GM19099 (cell line): ENCODE measurements around the gene G6PC1.

Experiments used
- POLR2A ChIP-seq: IDR thresholded peaks from 3 replicates; pipeline ENCODE4 v1.6.1; 2011; ENCODE audit warnings: low read depth; ENCODE audit not compliant: insufficient read length; ENCODE audit errors: extremely low read depth

The G6PC1 gene

GRCh38 chr17:42898147-42898811 is 2.3 kb upstream of the G6PC1 start:
- TF ChIP-seq POLR2A: no peak

DNA sequence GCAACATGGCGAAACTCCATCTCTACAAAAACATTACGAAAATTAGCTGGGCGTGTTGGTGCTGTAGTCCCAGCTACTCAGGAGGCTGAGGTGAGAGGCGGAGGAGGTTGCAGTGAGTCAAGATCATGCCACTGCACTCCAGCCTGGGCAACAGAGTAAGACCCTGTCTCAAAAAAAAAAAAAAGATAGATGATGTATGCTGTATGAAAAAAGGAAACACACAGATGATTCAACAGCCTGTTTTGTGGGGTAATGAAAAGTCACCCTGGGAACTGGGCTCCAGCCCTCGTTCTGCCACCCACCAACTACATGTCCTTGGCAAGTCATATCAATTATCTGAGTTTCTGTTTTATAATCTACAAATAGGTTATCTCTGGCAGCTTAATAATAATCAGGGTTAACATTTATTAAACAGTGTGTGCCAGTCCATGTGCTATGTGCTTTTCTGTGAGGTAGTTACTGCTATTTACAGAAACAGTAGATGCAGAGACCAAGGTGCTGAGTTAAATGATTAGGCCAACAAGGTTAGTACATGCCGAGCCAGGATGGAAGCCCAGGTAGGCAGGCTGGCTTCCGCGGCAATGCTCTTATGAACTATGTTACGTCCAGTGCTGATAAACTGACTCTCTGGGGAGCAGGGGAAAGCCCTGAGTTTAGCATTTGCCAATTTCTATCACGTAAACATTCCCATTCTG is 1.1 kb downstream of the G6PC1 start:
- TF ChIP-seq POLR2A: no peak

GRCh38 chr17:42904110-42904469 is 3.5 kb downstream of the G6PC1 start:
- no peak for TF ChIP-seq POLR2A

DNA sequence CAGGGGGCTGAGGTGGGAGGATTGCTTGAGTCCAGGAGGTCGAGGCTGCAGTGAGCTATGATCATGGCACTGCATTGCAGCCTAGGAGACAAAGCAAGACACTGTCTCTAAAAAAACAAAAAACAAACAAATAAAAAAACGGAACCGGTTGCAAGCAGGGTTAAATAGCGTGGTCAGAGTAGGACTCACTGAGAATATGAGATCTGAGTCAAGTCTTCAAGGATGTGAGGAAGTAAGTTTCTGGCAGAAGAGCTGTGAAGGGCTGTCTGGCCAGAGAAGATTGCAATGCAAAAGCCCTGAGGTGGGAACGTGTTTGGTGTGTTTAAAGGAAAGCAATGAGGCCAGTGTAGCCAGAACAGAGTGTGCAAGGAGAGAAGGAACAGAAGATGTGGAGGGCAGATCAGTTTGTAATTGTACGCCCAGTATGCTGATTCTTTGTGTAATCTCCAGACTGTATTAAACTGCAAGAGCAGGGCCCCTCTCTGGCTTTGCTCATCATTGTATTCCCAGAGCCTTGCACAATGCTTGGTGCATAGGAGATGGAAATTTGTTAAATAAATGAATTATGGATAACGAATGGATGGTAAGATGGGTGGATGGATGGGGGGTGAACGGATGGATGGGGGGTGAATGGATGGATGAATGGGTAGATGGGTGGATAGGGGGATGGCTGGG is 6.3 kb downstream of the G6PC1 start:
- TF ChIP-seq POLR2A: no peak

GRCh38 chr17:42908872-42909700 is 8.5 kb downstream of the G6PC1 start:
- TF ChIP-seq POLR2A: no peak

DNA sequence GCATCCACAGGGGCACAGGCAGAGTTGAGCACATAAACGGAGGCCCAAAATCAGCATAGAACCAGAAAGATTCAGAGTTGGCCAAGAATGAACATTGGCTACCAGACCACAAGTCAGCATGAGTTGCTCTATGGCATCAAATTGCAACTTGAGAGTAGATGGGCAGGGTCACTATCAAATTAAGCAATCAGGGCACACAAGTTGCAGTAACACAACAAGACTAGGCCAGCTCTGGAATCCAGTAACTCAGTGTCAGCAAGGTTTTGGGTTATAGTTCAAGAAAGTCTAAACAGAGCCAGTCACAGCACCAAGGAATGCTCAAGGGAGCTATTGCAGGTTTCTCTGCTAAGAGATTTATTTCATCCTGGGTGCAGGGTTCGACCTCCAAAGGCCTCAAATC is 12.9 kb downstream of the G6PC1 start:
- TF ChIP-seq POLR2A: no peak

DNA sequence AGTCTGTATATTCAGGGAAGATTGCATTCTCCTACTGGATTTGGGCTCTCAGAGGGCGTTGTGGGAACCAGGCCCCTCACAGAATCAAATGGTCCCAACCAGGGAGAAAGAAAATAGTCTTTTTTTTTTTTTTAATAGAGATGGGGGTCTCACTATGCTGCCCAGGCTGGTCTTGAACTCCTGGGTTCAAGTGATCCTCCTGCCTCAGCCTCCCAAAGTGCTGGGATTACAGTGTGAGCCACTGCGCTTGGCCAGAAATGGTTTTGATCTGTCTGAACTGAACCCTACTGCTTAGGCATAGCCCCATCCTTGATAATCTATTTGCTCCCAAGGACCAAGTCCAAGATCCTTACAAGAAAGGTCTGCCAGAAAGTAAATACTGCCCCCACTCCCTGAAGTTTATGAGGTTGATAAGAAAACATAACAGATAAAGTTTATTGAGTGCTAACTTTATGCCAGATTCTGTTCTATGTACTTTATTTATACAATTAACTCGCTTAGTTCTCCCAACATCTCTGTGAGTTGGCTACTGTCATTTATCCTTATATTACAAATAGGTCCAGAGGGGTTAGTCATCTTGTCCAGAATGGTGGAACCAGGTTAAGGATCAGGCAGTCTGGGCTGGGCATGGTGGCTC is 13.5 kb downstream of the G6PC1 start:
- no peak for TF ChIP-seq POLR2A

DNA sequence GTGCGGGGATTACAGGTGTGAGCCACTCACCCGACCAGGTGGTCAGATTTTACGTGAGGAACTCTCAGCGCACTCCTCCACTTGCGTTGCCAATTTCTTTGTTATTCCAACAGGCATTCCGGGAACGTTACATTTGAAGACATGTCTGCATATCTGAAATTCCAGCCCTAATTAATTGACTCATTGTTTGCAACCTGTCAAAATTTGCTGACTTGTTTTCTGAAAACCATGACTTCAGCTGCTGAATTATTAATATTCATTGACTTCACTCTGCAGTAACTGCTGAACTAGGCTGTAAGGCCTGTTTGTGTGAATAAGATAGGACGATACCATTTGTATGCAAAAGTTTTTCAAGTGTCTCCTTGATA is 16.6 kb downstream of the G6PC1 start:
- no peak for TF ChIP-seq POLR2A

GRCh38 chr17:42918902-42919521 is 18.4 kb downstream of the G6PC1 start:
- no peak for TF ChIP-seq POLR2A

GRCh38 chr17:42920106-42920900 is 19.7 kb downstream of the G6PC1 start:
- TF ChIP-seq POLR2A: no peak

- no peak for TF ChIP-seq POLR2A
These were observed 20.3 kb downstream of the G6PC1 start for GRCh38 chr17:42920922-42921321.

GRCh38 chr17:42922294-42922693 is 21.7 kb downstream of the G6PC1 start:
- no peak for TF ChIP-seq POLR2A

- TF ChIP-seq POLR2A: no peak
These were observed 24.3 kb downstream of the G6PC1 start for GRCh38 chr17:42924891-42925290.
